ENCODE measurements around the gene CLDN4.
"Not testable (repeated sequence)": the region's sequence is repeated elsewhere in the genome, so short reads cannot be mapped to it uniquely, and the experiment has no call there.

The CLDN4 gene

GRCh38 chr7:73823873-73824592, 6.8 kb upstream of the CLDN4 start:
- no peak for DNase-seq

- DNase-seq, result no peak
Measured at GRCh38 chr7:73824986-73825385, 5.8 kb upstream of the CLDN4 start.

GRCh38 chr7:73827567-73828106, 3.2 kb upstream of the CLDN4 start:
- DNase-seq, result no peak

GRCh38 chr7:73828107-73828803, 2.5 kb upstream of the CLDN4 start:
- no peak for DNase-seq

GRCh38 chr7:73828972-73829371, 1.8 kb upstream of the CLDN4 start:
- DNase-seq, result no peak

GRCh38 chr7:73829505-73829904, 1.3 kb upstream of the CLDN4 start:
- DNase-seq, result no peak

GRCh38 chr7:73829921-73830680, 695 bp upstream of the CLDN4 start:
- no peak for DNase-seq

GRCh38 chr7:73831584-73831833, 713 bp downstream of the CLDN4 start:
- DNase-seq, result no peak

- no peak for DNase-seq
Measured at GRCh38 chr7:73831834-73832651, 1.2 kb downstream of the CLDN4 start.

- DNase-seq, result no peak
Measured at GRCh38 chr7:73832806-73833205, 2.0 kb downstream of the CLDN4 start.

GRCh38 chr7:73833251-73833919, 2.6 kb downstream of the CLDN4 start:
- DNase-seq, result no peak

GRCh38 chr7:73834626-73835191, 3.9 kb downstream of the CLDN4 start:
- no peak for DNase-seq

GRCh38 chr7:73837167-73837566, 6.4 kb downstream of the CLDN4 start:
- DNase-seq, result not testable (repeated sequence)

- DNase-seq, result no peak
Measured at GRCh38 chr7:73838642-73839041, 7.8 kb downstream of the CLDN4 start.

- DNase-seq, result no peak
Measured at GRCh38 chr7:73839290-73839689, 8.5 kb downstream of the CLDN4 start.

GRCh38 chr7:73839743-73840714, 9.2 kb downstream of the CLDN4 start:
- DNase-seq, result no peak

GRCh38 chr7:73840715-73841379, 10.1 kb downstream of the CLDN4 start:
- DNase-seq, result no peak

- DNase-seq, result no peak
Measured at GRCh38 chr7:73841689-73842066, 10.9 kb downstream of the CLDN4 start.

- peak; percentile 85 for DNase-seq
Measured at GRCh38 chr7:73842067-73842976, 11.5 kb downstream of the CLDN4 start, which contains the start of gene METTL27. Gene METTL27, minus strand, starts transcription at chr7:73842516. Its CDS starts 376 bp downstream, at chr7:73842140.

All from amniotic stem cell (primary cell).